ENCODE data around the gene ZNF133. TPM values are rescaled to one million over a fixed set of nuclear protein-coding genes. Genes with fewer than 3 reads are reported as not detected.
A peak's percentile ranks its signal among the peaks of the same experiment; 100 is the strongest.

The ZNF133 gene
- total and polyA plus RNA-seq, 2 of the 13 experiments (the other 11 are each of a cell fraction or from before 2014, with no cell fraction given): 23.5 to 26.7 TPM

- TF ChIP-seq SNAPC4 (CRISPR knock-in tag; IDR thresholded peaks at IDR 0.05): peak; percentile 96
- peak; percentile 33; the same call in 1 of the 2 replicates for TF ChIP-seq RERE (CRISPR knock-in tag; IDR thresholded peaks at IDR 0.05; ENCODE audit: low read depth)
- TF ChIP-seq TFAP4 (IDR thresholded peaks at IDR 0.05; ENCODE audit: borderline replicate concordance, low read depth): peak; percentile 91
- TF ChIP-seq GFI1 (CRISPR knock-in tag; IDR thresholded peaks at IDR 0.05; ENCODE audit: borderline replicate concordance): peak; percentile 85
- TF ChIP-seq ERF (CRISPR knock-in tag; IDR thresholded peaks at IDR 0.05): peak; percentile 76; the same call in 1 of the 2 replicates
- TF ChIP-seq PREB (CRISPR knock-in tag; IDR thresholded peaks at IDR 0.05): no peak; the same call in 1 of the 2 replicates
- peak; percentile 58 for TF ChIP-seq MLX (CRISPR knock-in tag; IDR thresholded peaks at IDR 0.05)
- TF ChIP-seq PRMT3 (CRISPR knock-in tag; IDR thresholded peaks at IDR 0.05; ENCODE audit: borderline replicate concordance, low read depth): no peak
- TF ChIP-seq ZNF709 (CRISPR knock-in tag; IDR thresholded peaks at IDR 0.05): no peak
- TF ChIP-seq ZNF792 (CRISPR knock-in tag; IDR thresholded peaks at IDR 0.05): peak; percentile 89; the same call in 1 of the 2 replicates
- peak; percentile 9; the same call in 1 of the 2 replicates for TF ChIP-seq ZSCAN5A (CRISPR knock-in tag; IDR thresholded peaks at IDR 0.05; ENCODE audit: borderline replicate concordance)
Measured at GRCh38 chr20:18287915-18288748, at the start of gene ZNF133 (continued).
